Heart left ventricle (tissue), 13 donors: ENCODE measurements around the gene DAPK2.

ENCODE experiments used
- POLR2A ChIP-seq, 2 donors: fragments of 450-650 bp; IDR thresholded peaks; one replicate each; pipeline ENCODE4 v1.6.1; 2017; ENCODE audit warnings: antibody characterized with exemption in 2 of 2, mild to moderate bottlenecking in 2 of 2, moderate library complexity in 2 of 2
- TF ChIP-seq, protein P1 (sequence below), 12 donors: fragments of 200-600 bp; sonication (generic) in 4 of 12; IDR thresholded peaks; one replicate each; pipeline versions ENCODE4 v1.5.0 to v1.8.0; 2018 to 2022; ENCODE audit warnings: antibody characterized with exemption in 12 of 12, mild to moderate bottlenecking in 5 of 12
- donor health status: ischemic (EF 13 %, LVEDD 7.1; RV severe dilation, severe dysfunction).
- donor health status: DM: no; HTN: yes; CAD: no.
- donor health status: DM: no; HTN: no; CAD: no.
- donor health status: ischemic (EF 25% LVEDD 6.9; RV normal size, moderate dysfunction).
- donor health status: ischemic (EF 25% LVEDD 5.7; RV mildly dilated, moderate dysfunction).
- donor health status: ischemic (EF 35%, LVEDD 5.7; RV mildly dilated, moderate dysfunction).
- donor health status: nonischemic (EF 11% LVEDD 7.7; RV severe dilation, severe dysfunction).
- donor health status: DM: yes; HTN: yes; CAD: no.
- donor health status: PGD.
- donor health status: ischemic (EF 29% LVEDD 5.4; RV normal size, mild dysfunction).
- donor health status: nonischemic (EF 23%, LVEDD 6.1; RV moderate dilation, normal function).

DNA sequence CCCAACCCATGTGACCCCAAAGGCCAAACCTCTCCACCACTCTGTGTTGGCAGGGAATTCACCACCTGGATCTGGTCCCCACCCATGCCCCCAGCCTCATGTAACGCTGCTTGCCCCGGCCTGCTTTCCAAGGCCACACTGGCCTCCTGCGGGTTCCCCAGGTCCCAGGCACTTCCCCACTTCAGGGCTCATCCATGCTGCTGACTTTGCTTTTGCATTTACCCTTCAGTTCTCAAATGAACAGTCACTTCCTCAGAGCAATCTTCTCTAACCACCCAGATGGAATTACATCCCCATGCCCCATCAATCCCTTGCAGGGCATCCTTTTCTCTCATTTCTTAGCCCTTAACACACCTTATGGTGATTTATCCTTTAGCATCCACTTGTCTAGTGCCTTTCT, 9.2 kb downstream of the DAPK2 start:
- TF ChIP-seq, protein P1, sequence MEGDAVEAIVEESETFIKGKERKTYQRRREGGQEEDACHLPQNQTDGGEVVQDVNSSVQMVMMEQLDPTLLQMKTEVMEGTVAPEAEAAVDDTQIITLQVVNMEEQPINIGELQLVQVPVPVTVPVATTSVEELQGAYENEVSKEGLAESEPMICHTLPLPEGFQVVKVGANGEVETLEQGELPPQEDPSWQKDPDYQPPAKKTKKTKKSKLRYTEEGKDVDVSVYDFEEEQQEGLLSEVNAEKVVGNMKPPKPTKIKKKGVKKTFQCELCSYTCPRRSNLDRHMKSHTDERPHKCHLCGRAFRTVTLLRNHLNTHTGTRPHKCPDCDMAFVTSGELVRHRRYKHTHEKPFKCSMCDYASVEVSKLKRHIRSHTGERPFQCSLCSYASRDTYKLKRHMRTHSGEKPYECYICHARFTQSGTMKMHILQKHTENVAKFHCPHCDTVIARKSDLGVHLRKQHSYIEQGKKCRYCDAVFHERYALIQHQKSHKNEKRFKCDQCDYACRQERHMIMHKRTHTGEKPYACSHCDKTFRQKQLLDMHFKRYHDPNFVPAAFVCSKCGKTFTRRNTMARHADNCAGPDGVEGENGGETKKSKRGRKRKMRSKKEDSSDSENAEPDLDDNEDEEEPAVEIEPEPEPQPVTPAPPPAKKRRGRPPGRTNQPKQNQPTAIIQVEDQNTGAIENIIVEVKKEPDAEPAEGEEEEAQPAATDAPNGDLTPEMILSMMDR (IDR thresholded peaks at IDR 0.05): no peak
- TF ChIP-seq POLR2A (IDR thresholded peaks at IDR 0.05): no peak
